ENCODE data around the gene RAD51D.
"Not testable (repeated sequence)": the region's sequence is repeated elsewhere in the genome, so short reads cannot be mapped to it uniquely, and the experiment has no call there.

Gene RAD51D

GRCh38 chr17:35119370-35120165 is at the start of gene RAD51D:
Gene RAD51D, minus strand, starts transcription at chr17:35119860. Its CDS starts 247 bp downstream, at chr17:35119613.
- TF ChIP-seq ZNF274 (IDR thresholded peaks at IDR 0.05; ENCODE audit: low read depth, low read length), result no peak
- H3K4me3 ChIP-seq (ENCODE audit: low read length), result peak within 1 kb of the TSS; percentile 78

DNA sequence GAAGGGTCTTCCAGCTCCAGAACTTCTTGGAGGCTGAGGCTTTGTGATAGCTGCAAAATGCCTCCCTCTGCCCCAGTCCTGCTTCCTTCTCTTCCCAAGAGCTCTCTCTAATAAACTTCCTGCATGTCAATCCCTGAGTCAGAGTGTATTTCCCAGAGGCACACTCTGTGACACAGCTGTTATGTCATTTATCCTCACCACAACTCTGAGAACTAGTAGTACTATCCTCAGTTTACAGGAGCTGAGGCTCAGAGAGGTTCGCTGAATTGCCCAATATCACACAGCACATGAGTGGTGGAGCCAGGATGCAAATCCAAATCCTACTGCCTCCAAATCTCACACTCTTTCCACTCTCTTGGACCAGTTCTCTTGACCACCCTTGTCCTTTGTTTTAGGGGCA is 48.0 kb upstream of the RAD51D start:
- TF ChIP-seq ZNF274 (IDR thresholded peaks at IDR 0.05; ENCODE audit: low read depth, low read length), result no peak
- H3K4me3 ChIP-seq (ENCODE audit: low read length), result no peak overlapping the region

DNA sequence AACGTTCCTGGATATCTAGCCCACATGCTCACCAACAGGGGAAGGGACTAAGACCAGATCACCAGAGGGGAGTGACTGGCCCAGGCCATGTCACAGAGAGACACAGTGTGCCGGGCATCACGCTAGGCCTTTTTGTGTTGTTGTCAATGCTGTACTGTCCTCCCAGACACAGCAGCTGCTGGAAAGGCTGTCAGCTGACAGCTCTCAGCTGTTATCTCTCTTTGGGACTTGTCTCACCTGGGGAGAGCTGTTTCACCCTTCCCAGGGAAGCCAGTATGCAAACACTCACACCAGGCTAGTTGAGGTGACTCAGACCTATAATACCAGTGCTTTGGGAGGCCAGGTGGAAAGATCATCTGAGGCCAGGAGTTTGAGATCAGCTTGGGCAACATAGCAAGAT is 47.4 kb upstream of the RAD51D start:
- no peak overlapping the region for H3K4me3 ChIP-seq (ENCODE audit: low read length)
- no peak for TF ChIP-seq ZNF274 (IDR thresholded peaks at IDR 0.05; ENCODE audit: low read depth, low read length)

DNA sequence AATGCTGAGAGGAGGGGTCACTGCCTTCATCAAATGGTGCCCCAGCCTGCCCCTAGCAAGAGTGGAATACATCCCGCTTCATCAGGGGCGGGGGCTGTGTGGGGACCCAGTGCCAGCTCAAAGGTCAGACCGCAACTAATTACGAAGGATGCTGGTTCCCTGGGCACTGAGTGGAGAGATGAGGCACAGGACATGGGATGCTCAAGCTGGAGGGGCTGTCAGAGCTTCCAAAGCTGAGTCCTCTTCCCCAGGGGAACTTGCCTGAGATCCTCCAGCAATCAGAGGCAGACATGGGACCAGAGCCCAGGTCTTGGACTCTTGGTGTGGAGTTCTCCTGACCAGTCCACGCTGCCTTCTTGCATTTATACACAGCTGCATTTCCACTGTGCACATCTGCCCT is 46.9 kb upstream of the RAD51D start:
- no peak overlapping the region for H3K4me3 ChIP-seq (ENCODE audit: low read length)
- no peak for TF ChIP-seq ZNF274 (IDR thresholded peaks at IDR 0.05; ENCODE audit: low read depth, low read length)

DNA sequence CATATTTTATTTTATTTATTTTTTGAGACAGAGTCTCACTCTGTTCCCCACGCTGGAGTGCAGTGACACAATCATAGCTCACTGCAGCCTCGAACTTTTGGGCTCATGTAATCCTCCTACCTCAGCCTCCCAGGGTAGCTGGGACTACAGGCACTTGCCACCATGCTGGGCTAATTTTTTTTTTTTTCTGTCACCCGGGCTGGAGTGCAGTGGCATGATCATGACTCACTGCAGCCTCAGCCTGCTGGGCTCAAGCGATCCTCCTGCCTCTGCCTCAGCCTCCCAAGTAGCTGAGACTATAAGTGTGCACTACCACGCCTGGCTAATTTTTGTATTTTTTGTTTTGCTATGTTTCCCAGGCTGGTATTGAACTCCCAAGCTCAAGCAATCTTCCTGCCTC is 45.1 kb upstream of the RAD51D start:
- no peak for TF ChIP-seq ZNF274 (IDR thresholded peaks at IDR 0.05; ENCODE audit: low read depth, low read length)
- H3K4me3 ChIP-seq (ENCODE audit: low read length), result no peak overlapping the region

DNA sequence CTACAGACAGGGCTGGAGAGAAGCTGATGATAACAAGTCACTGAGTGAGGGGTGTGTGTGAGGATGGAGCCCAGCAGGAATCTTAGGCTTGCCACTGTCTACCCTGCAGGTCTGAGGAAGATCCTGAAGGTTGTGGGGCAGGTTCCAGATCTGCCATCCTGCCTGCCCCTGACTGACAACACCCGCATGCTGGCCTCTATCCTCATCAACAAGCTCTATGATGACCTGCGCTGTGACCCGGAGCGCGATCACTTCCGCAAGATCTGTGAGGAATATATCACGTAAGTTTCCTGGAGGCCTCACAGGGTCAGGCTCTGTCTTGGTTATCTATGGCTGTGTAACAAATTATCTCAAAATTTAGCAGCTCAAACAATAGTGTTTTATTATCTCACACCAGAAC is 44.2 kb upstream of the RAD51D start:
- H3K4me3 ChIP-seq (ENCODE audit: low read length), result no peak overlapping the region
- no peak for TF ChIP-seq ZNF274 (IDR thresholded peaks at IDR 0.05; ENCODE audit: low read depth, low read length)

DNA sequence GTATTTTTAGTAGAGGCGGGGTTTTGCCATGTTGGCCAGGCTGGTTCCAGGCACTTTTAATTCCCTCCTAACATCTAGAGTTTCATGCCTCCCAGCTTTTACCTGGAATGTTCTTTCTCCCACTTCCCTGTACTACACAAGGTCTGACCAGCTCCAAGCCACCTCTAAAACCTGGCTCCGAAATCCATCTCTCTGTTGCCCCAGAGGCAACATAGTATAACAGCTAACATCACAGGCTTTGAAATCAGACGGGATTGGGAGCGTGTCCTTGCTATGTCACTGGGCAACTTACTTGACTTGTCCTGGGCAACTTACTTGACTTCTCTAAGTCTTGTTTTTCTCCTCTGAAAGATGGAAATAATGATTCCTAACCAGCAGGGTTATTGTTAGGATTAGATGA is 43.1 kb upstream of the RAD51D start:
- H3K4me3 ChIP-seq (ENCODE audit: low read length), result no peak overlapping the region

GRCh38 chr17:35161281-35161761 is 41.7 kb upstream of the RAD51D start:
- no peak for TF ChIP-seq ZNF274 (IDR thresholded peaks at IDR 0.05; ENCODE audit: low read depth, low read length)
- no peak overlapping the region for H3K4me3 ChIP-seq (ENCODE audit: low read length)

More for the DNA sequence above, 43.1 kb upstream of the RAD51D start:
- TF ChIP-seq ZNF274 (IDR thresholded peaks at IDR 0.05; ENCODE audit: low read depth, low read length), result no peak

DNA sequence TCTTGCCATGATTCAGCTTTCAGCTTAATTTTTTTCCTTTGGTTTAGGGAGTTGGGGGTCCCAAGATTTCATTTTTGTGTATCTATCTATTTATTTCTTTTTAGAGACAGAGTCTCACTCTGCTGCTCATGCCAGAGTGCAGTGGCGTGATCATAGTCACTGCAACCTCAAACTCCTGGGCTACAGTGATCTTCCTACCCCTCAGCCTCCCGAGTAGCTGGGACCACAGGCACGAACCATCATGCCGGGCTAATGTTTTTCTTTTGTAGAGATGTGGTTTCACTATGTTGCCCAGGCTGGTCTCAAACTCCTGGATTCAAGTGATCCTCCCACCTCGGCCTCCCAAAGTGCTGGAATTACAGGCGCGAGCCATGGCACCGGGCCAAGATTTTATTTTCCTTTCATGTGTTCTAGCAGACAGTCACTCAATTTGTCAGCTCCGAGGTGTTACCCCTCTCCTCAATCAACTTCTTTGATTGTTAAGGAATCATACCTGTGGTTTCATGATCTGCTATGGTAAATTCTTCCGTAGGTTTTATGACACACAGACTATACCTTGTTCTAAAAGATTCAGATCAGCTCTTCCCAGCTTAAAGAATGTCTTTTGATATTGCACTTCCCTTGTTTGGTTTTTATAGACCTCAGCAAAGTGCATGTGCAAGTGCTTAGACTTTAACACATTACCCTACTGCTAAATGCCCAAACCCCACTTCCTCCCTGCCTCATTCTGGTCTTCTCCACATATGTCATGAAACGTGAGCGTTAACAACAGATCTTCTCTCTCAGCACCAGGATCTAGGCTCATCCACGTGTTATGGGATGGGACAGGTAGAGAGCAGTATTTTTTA is 40.9 kb upstream of the RAD51D start:
- no peak for TF ChIP-seq ZNF274 (IDR thresholded peaks at IDR 0.05; ENCODE audit: low read depth, low read length)
- no peak overlapping the region for H3K4me3 ChIP-seq (ENCODE audit: low read length)

DNA sequence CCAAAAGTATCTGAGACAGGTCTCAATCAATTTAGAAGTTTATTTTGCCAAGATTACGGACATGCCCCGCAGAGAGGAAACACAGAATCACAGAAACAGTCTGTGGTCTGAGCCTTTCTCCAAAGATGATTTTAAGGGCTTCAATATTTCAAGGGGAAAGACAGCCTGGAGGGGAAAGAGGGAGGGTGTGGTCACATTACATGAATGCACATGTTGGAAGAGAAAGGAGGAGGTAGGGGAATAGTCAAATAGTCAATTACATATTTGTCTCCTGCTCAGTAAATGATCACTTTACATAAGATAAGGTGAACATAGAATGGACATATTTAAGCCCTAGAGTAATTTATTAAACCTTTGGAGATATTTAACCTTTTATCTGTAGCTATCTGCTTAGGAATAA is 40.3 kb upstream of the RAD51D start:
- TF ChIP-seq ZNF274 (IDR thresholded peaks at IDR 0.05; ENCODE audit: low read depth, low read length), result no peak

DNA sequence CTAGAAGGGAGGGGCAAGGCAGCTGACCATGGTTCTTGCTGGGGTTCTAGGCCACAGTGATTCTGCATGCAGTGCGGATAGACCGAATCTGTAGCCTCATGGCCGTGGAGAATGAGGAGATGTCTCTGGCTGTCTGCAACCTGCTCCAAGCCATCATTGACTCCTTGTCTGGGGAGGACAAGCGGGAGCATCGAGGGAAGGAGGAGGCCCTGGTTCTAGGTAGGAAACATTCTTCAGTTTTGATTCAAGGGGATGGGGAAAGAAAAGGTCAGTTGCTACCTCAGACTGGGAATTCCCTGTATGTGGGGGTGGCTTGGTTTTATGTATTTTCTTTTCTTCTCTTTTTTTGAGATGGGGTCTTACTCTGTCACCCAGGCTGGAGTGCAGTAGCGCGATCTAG is 35.6 kb upstream of the RAD51D start:
- no peak for TF ChIP-seq ZNF274 (IDR thresholded peaks at IDR 0.05; ENCODE audit: low read depth, low read length)
- no peak overlapping the region for H3K4me3 ChIP-seq (ENCODE audit: low read length)

More for the DNA sequence above, 40.3 kb upstream of the RAD51D start:
- no peak overlapping the region for H3K4me3 ChIP-seq (ENCODE audit: low read length)

GRCh38 chr17:35154196-35155165 is 34.8 kb upstream of the RAD51D start:
- TF ChIP-seq ZNF274 (IDR thresholded peaks at IDR 0.05; ENCODE audit: low read depth, low read length), result no peak
- H3K4me3 ChIP-seq (ENCODE audit: low read length), result no peak overlapping the region

- no peak for TF ChIP-seq ZNF274 (IDR thresholded peaks at IDR 0.05; ENCODE audit: low read depth, low read length)
- H3K4me3 ChIP-seq (ENCODE audit: low read length), result no peak overlapping the region
Observed at GRCh38 chr17:35152421-35153140, 32.9 kb upstream of the RAD51D start.

- not testable (repeated sequence) for H3K4me3 ChIP-seq (ENCODE audit: low read length)
Observed at GRCh38 chr17:35151080-35151479, 31.4 kb upstream of the RAD51D start.

Measured in GM08714 (cell line).